A673 (cell line): ENCODE measurements around the gene USP35. TPM values are rescaled to one million over a fixed set of nuclear protein-coding genes. Genes with fewer than 3 reads are reported as not detected.

ENCODE experiments used
- BruUV-seq: library from RNA; stranded (reverse); fragments of 400-500 nt; replicated peaks from 2 replicates; lab custom pipeline; 2021; lab: Mats Ljungman, UMichigan
- CTCF ChIA-PET: fragments of 300-600 bp; sonication (Branson Sonifier 250); formaldehyde crosslinking; loops from one replicate; lab custom pipeline; 2022; ENCODE audit warnings: antibody characterized with exemption; lab: Charles Lee
- POLR2A ChIA-PET: fragments of 300-600 bp; sonication (Branson Sonifier 250); formaldehyde crosslinking; loops from one replicate; lab custom pipeline; 2022; ENCODE audit warnings: antibody characterized with exemption; ENCODE audit not compliant: low non-redundant PET; lab: Charles Lee
- DNase-seq: peaks from one replicate; pipeline ENCODE4 v3.0.0-alpha.2; 2015; ENCODE audit warnings: low spot score
- H3K27ac ChIP-seq: fragments of 200-600 bp; sonication (generic); 2 replicates; pipeline ENCODE4 v1.5.1; 2016; ENCODE audit warnings: mixed run types, low read depth, mild to moderate bottlenecking, mixed read lengths, antibody characterized with exemption, low read length; ENCODE audit not compliant: poor library complexity, severe bottlenecking
- H3K27me3 ChIP-seq: fragments of 200-600 bp; sonication (generic); replicated peaks from 2 replicates; pipeline ENCODE4 v1.6.1; 2017; ENCODE audit warnings: mixed run types, low read depth, mild to moderate bottlenecking, mixed read lengths, antibody characterized with exemption, low read length; ENCODE audit not compliant: insufficient read depth, poor library complexity
- H3K36me3 ChIP-seq: fragments of 200-600 bp; sonication (generic); 2 replicates; pipeline ENCODE4 v1.6.1; 2016; ENCODE audit warnings: mixed run types, mild to moderate bottlenecking, mixed read lengths, antibody characterized with exemption, low read length; ENCODE audit not compliant: insufficient read depth, poor library complexity, severe bottlenecking
- H3K4me1 ChIP-seq: fragments of 200-600 bp; sonication (generic); 2 replicates; pipeline ENCODE4 v1.6.1; 2017; ENCODE audit warnings: mixed run types, mild to moderate bottlenecking, mixed read lengths, antibody characterized with exemption, low read length; ENCODE audit not compliant: insufficient read depth, poor library complexity, severe bottlenecking
- H3K4me3 ChIP-seq: fragments of 200-600 bp; sonication (generic); 2 replicates; pipeline ENCODE4 v1.5.1; 2016; ENCODE audit warnings: low read depth, mixed run types, mild to moderate bottlenecking, mixed read lengths, low read length; ENCODE audit not compliant: poor library complexity, severe bottlenecking
- H3K9me3 ChIP-seq: fragments of 200-600 bp; sonication (generic); 2 replicates; pipeline ENCODE4 v1.6.1; 2016; ENCODE audit warnings: mixed run types, low read depth, mild to moderate bottlenecking, mixed read lengths, antibody characterized with exemption, low read length; ENCODE audit not compliant: poor library complexity, severe bottlenecking
- CTCF ChIP-seq: fragments of 300-800, 200-600 bp; sonication (generic); conservative IDR thresholded peaks from 2 replicates; pipeline ENCODE4 v1.5.1; 2017; ENCODE audit warnings: low read depth, mild to moderate bottlenecking, antibody characterized with exemption, low read length, moderate library complexity, mixed read lengths
- EZH2 ChIP-seq: fragments of 200-600 bp; sonication (generic); IDR thresholded peaks from 2 replicates; pipeline ENCODE4 v1.6.1; 2017; ENCODE audit warnings: borderline replicate concordance, low read depth, mild to moderate bottlenecking, mixed read lengths, antibody characterized with exemption, low read length; ENCODE audit not compliant: poor library complexity, severe bottlenecking
- intact Hi-C: fragments of 100-400 bp; cut with micrococcal nuclease; formaldehyde crosslinking; loops from one replicate; pipeline ENCODE4 v1.10.0; 2022; ENCODE audit not compliant: unreplicated experiment
- total RNA-seq: library from RNA; stranded (reverse); gene quantifications from 2 replicates; pipeline ENCODE4 v1.2.3, GENCODE V29; 2021

Gene USP35
- total RNA-seq, 1 experiment from 2014 or later = 4.8 TPM

- H3K4me3 ChIP-seq = no peak overlapping the region
- TF ChIP-seq EZH2 (no peak), CTCF (no peak)
- H3K4me1 ChIP-seq = no peaks in the 10 kb centered on the region
- ChIA-PET CTCF (no interaction called here), POLR2A (no interaction called here)
- H3K27ac ChIP-seq = no peak overlapping the region
- no peaks in the 10 kb centered on the region for H3K36me3 ChIP-seq
- no peak for DNase-seq
- intact Hi-C loops = no loop called here
- no peaks in the 10 kb centered on the region for H3K27me3 ChIP-seq
- H3K9me3 ChIP-seq = no peaks in the 10 kb centered on the region
- BruUV-seq = no TSS peak
These were observed 19.9 kb upstream of the USP35 start for GRCh38 chr11:78168539-78169477.

- intact Hi-C loops = no loop called here
- ChIA-PET CTCF (no interaction called here), POLR2A (no interaction called here)
- BruUV-seq = no TSS peak
- Histone ChIP-seq H3K9me3 (no peaks in the 10 kb centered on the region), H3K4me3 (no peak overlapping the region), H3K27me3 (no peaks in the 10 kb centered on the region), H3K4me1 (no peaks in the 10 kb centered on the region), H3K36me3 (no peaks in the 10 kb centered on the region), H3K27ac (no peak overlapping the region)
- DNase-seq = no peak
- TF ChIP-seq EZH2 (no peak), CTCF (no peak)
These were observed 18.3 kb upstream of the USP35 start for GRCh38 chr11:78170413-78170812.

- no TSS peak for BruUV-seq
- no peaks in the 10 kb centered on the region for H3K36me3 ChIP-seq
- no peaks in the 10 kb centered on the region for H3K9me3 ChIP-seq
- ChIA-PET CTCF (no interaction called here), POLR2A (no interaction called here)
- TF ChIP-seq CTCF (no peak), EZH2 (no peak)
- no peaks in the 10 kb centered on the region for H3K4me1 ChIP-seq
- no peaks in the 10 kb centered on the region for H3K27me3 ChIP-seq
- no peak overlapping the region for H3K4me3 ChIP-seq
- intact Hi-C loops = no loop called here
- DNase-seq = no peak
- no peak overlapping the region for H3K27ac ChIP-seq
These were observed 17.7 kb upstream of the USP35 start for GRCh38 chr11:78170874-78171549.
